ENCODE results near the gene COL4A2.

GRCh38 chr13:110435331-110435730 lies 128.2 kb downstream of the COL4A2 start:
- no peak for TF ChIP-seq POLR2AphosphoS5 (IDR thresholded peaks at IDR 0.05)
- TF ChIP-seq CTCF (IDR thresholded peaks at IDR 0.05) = no peak
- no peak for TF ChIP-seq EP300 (IDR thresholded peaks at IDR 0.05)
- no peak for TF ChIP-seq POLR2A (IDR thresholded peaks at IDR 0.05; ENCODE audit: low read depth)

All from esophagus muscularis mucosa (tissue), 4 donors.